Adrenal gland (tissue), 12 donors: ENCODE results near the gene MCOLN1. TPM values are rescaled to one million over a fixed set of nuclear protein-coding genes. Genes with fewer than 3 reads are reported as not detected.
A peak's percentile ranks its signal among the peaks of the same experiment; 100 is the strongest.

Experiments
- DNase-seq, 7 donors: peaks; one replicate each; pipeline ENCODE4 v3.0.0-alpha.2; 2019 to 2020
- H3K27ac ChIP-seq, 5 donors: fragments of 200-600 bp; sonication (generic) in 4 of 5; 1 replicate in 3 of 5; 2 replicates in 2 of 5; pipeline versions ENCODE4 v1.5.1 to v1.8.0; 2016 to 2020; ENCODE audit warnings: mild to moderate bottlenecking in 1 of 5
- H3K27me3 ChIP-seq: fragments of 200-600 bp; 2 replicates; pipeline ENCODE4 v1.8.0; 2021
- H3K36me3 ChIP-seq, 2 donors: fragments of 200-600 bp; replicated peaks in 1 of 2; 1 replicate in 1 of 2; 2 replicates in 1 of 2; pipeline versions ENCODE4 v1.5.1 to v1.8.0; 2018 to 2022
- H3K4me1 ChIP-seq, 2 donors: fragments of 200-600 bp; replicated peaks in 1 of 2; 1 replicate in 1 of 2; 2 replicates in 1 of 2; pipeline versions ENCODE4 v1.5.1 to v1.8.0; 2018 to 2021
- H3K4me3 ChIP-seq, 4 donors: fragments of 200-600 bp; sonication (generic) in 3 of 4; one replicate each; pipeline ENCODE4 v1.5.1; 2016 to 2018
- H3K9me3 ChIP-seq, 3 donors: fragments of 200-600 bp; sonication (generic) in 1 of 3; replicated peaks in 1 of 3; 1 replicate in 2 of 3; 2 replicates in 1 of 3; pipeline versions ENCODE4 v1.5.1 to v1.8.0; 2016 to 2021
- CTCF ChIP-seq, 6 experiments: fragments of 450-650 bp in 4 of 6; fragments of 200-600 bp in 2 of 6; sonication (generic) in 1 of 6; IDR thresholded peaks; 1 replicate in 5 of 6; 2 replicates in 1 of 6; pipeline versions ENCODE4 v1.5.1 to v1.8.0; 2016 to 2021; ENCODE audit warnings: antibody characterized with exemption in 6 of 6, mild to moderate bottlenecking in 2 of 6, moderate library complexity in 1 of 6
- POLR2A ChIP-seq, 2 donors: fragments of 450-650 bp; IDR thresholded peaks; one replicate each; pipeline ENCODE4 v1.6.1; 2017; ENCODE audit warnings: antibody characterized with exemption in 2 of 2, mild to moderate bottlenecking in 2 of 2, moderate library complexity in 1 of 2
- WGBS, 4 donors: extraction: QIAGEN DNeasy Blood & Tissue Kit in 2 of 4; methylation state at CpG; one replicate each; pipeline versions ENCODE4 v1.1.5 to v1.1.7; 2013 to 2017; 5-methylcytosine and 5-hydroxymethylcytosine counted together
- intact Hi-C, 2 donors: fragments of 100-400 bp; cut with DNase I; formaldehyde crosslinking; loops; one replicate each; pipeline versions ENCODE4 v1.14.1 to v1.15.0; 2022 to 2023
- polyA plus RNA-seq, 3 donors: library from polyadenylated mRNA; stranded (reverse); fragments of 200-250 nt in 2 of 3; fragments of 350-450 nt in 1 of 3; fragmentation: Illumina TruSeq in 1 of 3; extraction: RNeasy Lipid Tissue Mini Kit (QIAGEN cat#74804) in 1 of 3; gene quantifications; one replicate each; pipeline ENCODE4 v1.2.3, GENCODE V29; 2013 to 2014
- total RNA-seq, 9 donors: library from RNA; depleted of rRNA in 4 of 9; stranded (reverse); fragments of >200 nt in 4 of 9; fragments of 120-200 nt in 1 of 9; fragmentation: NEBNext Ultra II Directional in 1 of 9; extraction: Animal tissue kit (Norgen Biotek cat#: 25700) in 1 of 9; gene quantifications; one replicate each; pipeline versions ENCODE4 v1.1.0 to v1.2.4, GENCODE V29; 2013 to 2023
- donor health status: healthy with polysubstance abuse.
- donor health status: Bipolar disorder and iron deficiency.
- donor health status: DM: yes; HTN: yes; CAD: no.
- donor health status: DM: no; HTN: no; CAD: no.
- donor health status: DM: no; HTN: no; CAD: no.
- donor health status: DM: yes; HTN: yes; CAD: no.

Gene MCOLN1
- total and polyA plus RNA-seq, 12 donors: 6.0 to 212 (median 57.1) TPM

- Histone ChIP-seq H3K4me1 (peaks cover 11 to 12% of the 10 kb centered on the region in 2 donors), H3K27ac (peak overlapping the region in 3 of 5 donors; percentile 33 to 74 (median 60)), H3K4me3 (peak overlapping the region in 1 of 4 donors; percentile 45), H3K9me3 (no peaks in the 10 kb centered on the region), H3K36me3 (no peaks in the 10 kb centered on the region), H3K27me3 (no peaks in the 10 kb centered on the region)
- TF ChIP-seq POLR2A (IDR thresholded peaks at IDR 0.05) (no peak), CTCF (IDR thresholded peaks at IDR 0.05) (no peak)
- intact Hi-C loops: no loop called here
- DNase-seq: peak; percentile 98 to 100 (median 100)
- 34 to 40% (median 37%) methylated on average over 18 to 20 of the region's 20 CpGs for WGBS, 4 donors
Observed at GRCh38 chr19:7506385-7507328, 15.8 kb upstream of the MCOLN1 start.

GRCh38 chr19:7507884-7508283, 14.5 kb upstream of the MCOLN1 start:
- no peaks in the 10 kb centered on the region for H3K9me3 ChIP-seq
- peak overlapping the region in 2 of 5 donors; percentile 38 to 76 for H3K27ac ChIP-seq
- WGBS, 4 donors: 24 to 32% (median 26%) methylated on average over 7 to 11 of the region's 11 CpGs
- peaks cover 11 to 12% of the 10 kb centered on the region in 2 donors for H3K4me1 ChIP-seq
- TF ChIP-seq CTCF (IDR thresholded peaks at IDR 0.05) (no peak), POLR2A (IDR thresholded peaks at IDR 0.05) (no peak)
- no peaks in the 10 kb centered on the region for H3K36me3 ChIP-seq
- intact Hi-C loops: no loop called here
- no peak overlapping the region for H3K4me3 ChIP-seq
- H3K27me3 ChIP-seq: no peaks in the 10 kb centered on the region
- peak; percentile 95 to 99 (median 98) for DNase-seq

- no peaks in the 10 kb centered on the region for H3K9me3 ChIP-seq
- no peak overlapping the region for H3K4me3 ChIP-seq
- intact Hi-C loops: no loop called here
- peaks cover 11 to 12% of the 10 kb centered on the region in 2 donors for H3K4me1 ChIP-seq
- no peaks in the 10 kb centered on the region for H3K36me3 ChIP-seq
- no peaks in the 10 kb centered on the region for H3K27me3 ChIP-seq
- TF ChIP-seq CTCF (IDR thresholded peaks at IDR 0.05): no peak
- no peak for TF ChIP-seq POLR2A (IDR thresholded peaks at IDR 0.05)
- 37 to 64% (median 38%) methylated on average over 3 of the region's 3 CpGs for WGBS, 4 donors
- DNase-seq: no peak
- no peak overlapping the region for H3K27ac ChIP-seq
Observed at GRCh38 chr19:7509625-7510024, 12.8 kb upstream of the MCOLN1 start.

GRCh38 chr19:7512400-7512851, 10.0 kb upstream of the MCOLN1 start:
- Histone ChIP-seq H3K4me3 (no peak overlapping the region), H3K4me1 (peaks cover 12 to 25% of the 10 kb centered on the region in 2 donors), H3K36me3 (no peaks in the 10 kb centered on the region), H3K27me3 (no peaks in the 10 kb centered on the region), H3K9me3 (no peaks in the 10 kb centered on the region), H3K27ac (no peak overlapping the region)
- WGBS, 4 donors: 64 to 71% (median 69%) methylated on average over 2 to 6 of the region's 6 CpGs
- TF ChIP-seq CTCF (IDR thresholded peaks at IDR 0.05) (no peak), POLR2A (IDR thresholded peaks at IDR 0.05) (no peak)
- DNase-seq: no peak
- intact Hi-C loops: no loop called here
